Adrenal gland (tissue), 19 donors: ENCODE results near the gene CDC42EP4. TPM values are rescaled to one million over a fixed set of nuclear protein-coding genes. Genes with fewer than 3 reads are reported as not detected.

Source experiments
- DNase-seq, 7 donors: peaks; one replicate each; pipeline ENCODE4 v3.0.0-alpha.2; 2019 to 2020
- H3K27ac ChIP-seq, 5 donors: fragments of 200-600 bp; sonication (generic) in 4 of 5; 1 replicate in 3 of 5; 2 replicates in 2 of 5; pipeline versions ENCODE4 v1.5.1 to v1.8.0; 2016 to 2020; ENCODE audit warnings: mild to moderate bottlenecking in 1 of 5
- H3K27me3 ChIP-seq: fragments of 200-600 bp; 2 replicates; pipeline ENCODE4 v1.8.0; 2021
- H3K36me3 ChIP-seq, 2 donors: fragments of 200-600 bp; replicated peaks in 1 of 2; 1 replicate in 1 of 2; 2 replicates in 1 of 2; pipeline versions ENCODE4 v1.5.1 to v1.8.0; 2018 to 2022
- H3K4me1 ChIP-seq, 2 donors: fragments of 200-600 bp; replicated peaks in 1 of 2; 1 replicate in 1 of 2; 2 replicates in 1 of 2; pipeline versions ENCODE4 v1.5.1 to v1.8.0; 2018 to 2021
- H3K4me3 ChIP-seq, 4 donors: fragments of 200-600 bp; sonication (generic) in 3 of 4; one replicate each; pipeline ENCODE4 v1.5.1; 2016 to 2018
- H3K9me3 ChIP-seq, 3 donors: fragments of 200-600 bp; sonication (generic) in 1 of 3; replicated peaks in 1 of 3; 1 replicate in 2 of 3; 2 replicates in 1 of 3; pipeline versions ENCODE4 v1.5.1 to v1.8.0; 2016 to 2021
- CTCF ChIP-seq, 6 experiments: fragments of 450-650 bp in 4 of 6; fragments of 200-600 bp in 2 of 6; sonication (generic) in 1 of 6; IDR thresholded peaks; 1 replicate in 5 of 6; 2 replicates in 1 of 6; pipeline versions ENCODE4 v1.5.1 to v1.8.0; 2016 to 2021; ENCODE audit warnings: antibody characterized with exemption in 6 of 6, mild to moderate bottlenecking in 2 of 6, moderate library complexity in 1 of 6
- POLR2A ChIP-seq, 2 donors: fragments of 450-650 bp; IDR thresholded peaks; one replicate each; pipeline ENCODE4 v1.6.1; 2017; ENCODE audit warnings: antibody characterized with exemption in 2 of 2, mild to moderate bottlenecking in 2 of 2, moderate library complexity in 1 of 2
- WGBS, 4 donors: extraction: QIAGEN DNeasy Blood & Tissue Kit in 2 of 4; methylation state at CpG; one replicate each; pipeline versions ENCODE4 v1.1.5 to v1.1.7; 2013 to 2017; 5-methylcytosine and 5-hydroxymethylcytosine counted together
- intact Hi-C, 2 donors: fragments of 100-400 bp; cut with DNase I; formaldehyde crosslinking; loops; one replicate each; pipeline versions ENCODE4 v1.14.1 to v1.15.0; 2022 to 2023
- long read RNA-seq, 10 donors: library from polyadenylated mRNA in 3 of 10; unstranded in 2 of 10; stranded (forward) in 1 of 10; transcript quantifications; one replicate each; pipeline ENCODE4 v2.0.0 and lab custom pipeline, GENCODE V29; 2021 to 2026
- polyA plus RNA-seq, 3 donors: library from polyadenylated mRNA; stranded (reverse); fragments of 200-250 nt in 2 of 3; fragments of 350-450 nt in 1 of 3; fragmentation: Illumina TruSeq in 1 of 3; extraction: RNeasy Lipid Tissue Mini Kit (QIAGEN cat#74804) in 1 of 3; gene quantifications; one replicate each; pipeline ENCODE4 v1.2.3, GENCODE V29; 2013 to 2014
- total RNA-seq, 9 donors: library from RNA; depleted of rRNA in 4 of 9; stranded (reverse); fragments of >200 nt in 4 of 9; fragments of 120-200 nt in 1 of 9; fragmentation: NEBNext Ultra II Directional in 1 of 9; extraction: Animal tissue kit (Norgen Biotek cat#: 25700) in 1 of 9; gene quantifications; one replicate each; pipeline versions ENCODE4 v1.1.0 to v1.2.4, GENCODE V29; 2013 to 2023
- donor health status: healthy with polysubstance abuse.
- donor health status: Bipolar disorder and iron deficiency.
- donor health status: DM: yes; HTN: yes; CAD: no.
- donor health status: DM: no; HTN: no; CAD: no.
- donor health status: DM: no; HTN: no; CAD: no.
- donor health status: DM: yes; HTN: yes; CAD: no.

The CDC42EP4 gene, protein sequence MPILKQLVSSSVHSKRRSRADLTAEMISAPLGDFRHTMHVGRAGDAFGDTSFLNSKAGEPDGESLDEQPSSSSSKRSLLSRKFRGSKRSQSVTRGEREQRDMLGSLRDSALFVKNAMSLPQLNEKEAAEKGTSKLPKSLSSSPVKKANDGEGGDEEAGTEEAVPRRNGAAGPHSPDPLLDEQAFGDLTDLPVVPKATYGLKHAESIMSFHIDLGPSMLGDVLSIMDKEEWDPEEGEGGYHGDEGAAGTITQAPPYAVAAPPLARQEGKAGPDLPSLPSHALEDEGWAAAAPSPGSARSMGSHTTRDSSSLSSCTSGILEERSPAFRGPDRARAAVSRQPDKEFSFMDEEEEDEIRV
- total RNA-seq (100 to 1,000 TPM in 6 of 9 donors, 10 to 100 TPM in 3; 37.0 to 172 (median 112) TPM), polyA plus RNA-seq (10 to 100 TPM; 24.4 to 43.0 (median 37.6) TPM)
- long read RNA-seq, donor 1, transcript CDC42EP4-201 (2 exons, 3,272 nt): major isoform, 13 of 14 reads
- long read RNA-seq, donor 1, partial matches to known transcripts: 0 of 14 reads
- long read RNA-seq, donor 1, other reads (novel, unspliced or antisense): 0 of 14 reads
- long read RNA-seq, donor 2, transcript CDC42EP4-201 (2 exons, 3,272 nt): major isoform, 14 of 15 reads
- long read RNA-seq, donor 2, partial matches to known transcripts: 0 of 15 reads
- long read RNA-seq, donor 2, other reads (novel, unspliced or antisense): 0 of 15 reads
- long read RNA-seq, donor 3, partial matches to known transcripts: 0 of 6 reads
- long read RNA-seq, donor 3, other reads (novel, unspliced or antisense): 0 of 6 reads
- long read RNA-seq, donor 4, transcript CDC42EP4-201 (2 exons, 3,272 nt): major isoform, 23 of 46 reads
- long read RNA-seq, donor 4, partial matches to known transcripts: 0 of 46 reads
- long read RNA-seq, donor 4, other reads (novel, unspliced or antisense): 20 of 46 reads
- long read RNA-seq, donor 5, transcript CDC42EP4-201 (2 exons, 3,272 nt): major isoform, 303 of 397 reads
- long read RNA-seq, donor 5, transcript CDC42EP4-205 (2 exons, 1,022 nt): minor isoform, 48 of 397 reads
- long read RNA-seq, donor 5, partial matches to known transcripts: 0 of 397 reads
- long read RNA-seq, donor 5, other reads (novel, unspliced or antisense): 43 of 397 reads
- long read RNA-seq, donor 6, transcript CDC42EP4-201 (2 exons, 3,272 nt): major isoform, 27 of 48 reads
- long read RNA-seq, donor 6, partial matches to known transcripts: 0 of 48 reads
- long read RNA-seq, donor 6, other reads (novel, unspliced or antisense): 20 of 48 reads
- long read RNA-seq, donor 7, transcript CDC42EP4-201 (2 exons, 3,272 nt): major isoform, 5 of 8 reads
- long read RNA-seq, donor 7, partial matches to known transcripts: 0 of 8 reads
- long read RNA-seq, donor 7, other reads (novel, unspliced or antisense): 0 of 8 reads
- long read RNA-seq, donor 8, transcript CDC42EP4-201 (2 exons, 3,272 nt): major isoform, 24 of 39 reads
- long read RNA-seq, donor 8, partial matches to known transcripts: 13 of 39 reads
- long read RNA-seq, donor 8, other reads (novel, unspliced or antisense): 0 of 39 reads
- long read RNA-seq, donor 9, transcript CDC42EP4-201 (2 exons, 3,272 nt): major isoform, 10 of 11 reads
- long read RNA-seq, donor 9, partial matches to known transcripts: 0 of 11 reads
- long read RNA-seq, donor 9, other reads (novel, unspliced or antisense): 0 of 11 reads
- long read RNA-seq, donor 10, transcript CDC42EP4-201 (2 exons, 3,272 nt): major isoform, 6 of 6 reads
- long read RNA-seq, donor 10, partial matches to known transcripts: 0 of 6 reads
- long read RNA-seq, donor 10, other reads (novel, unspliced or antisense): 0 of 6 reads

- peak within 1 kb of the TSS; percentile 61 to 99 (median 92) for H3K4me3 ChIP-seq
- intact Hi-C loops: loop anchor here in 1 of 2 donors (5.0 kb wide), 1 partner anchor 55 kb away; no protein-coding TSS in a partner anchor
- TF ChIP-seq CTCF (IDR thresholded peaks at IDR 0.05) (peak in 1 of 6 experiments; percentile 4), POLR2A (IDR thresholded peaks at IDR 0.05) (peak; percentile 97 to 100)
- peaks cover 29 to 35% of the 10 kb centered on the region in 2 donors for H3K4me1 ChIP-seq
- H3K9me3 ChIP-seq: no peaks in the 10 kb centered on the region
- DNase-seq: peak; percentile 96 to 98 (median 97)
- WGBS, 4 donors: 1 to 33% (median 2%) methylated on average over 3 to 71 of the region's 71 CpGs
- H3K27me3 ChIP-seq: no peaks in the 10 kb centered on the region
- H3K27ac ChIP-seq: peak within 1 kb of the TSS; percentile 93 to 99 (median 98)
- H3K36me3 ChIP-seq: no peaks in the 10 kb centered on the region
Measured at GRCh38 chr17:73311781-73312641, at the start of gene CDC42EP4. TSS of gene CDC42EP4 (minus strand) at chr17:73312001. CDS start at chr17:73286500, 25,501 bp downstream.

GRCh38 chr17:73360961-73361761, 49.4 kb upstream of the CDC42EP4 start:
- H3K4me1 ChIP-seq: peaks cover 0 to 14% of the 10 kb centered on the region in 2 donors

More at GRCh38 chr17:73360961-73361761, 49.4 kb upstream of the CDC42EP4 start:
- peak in 2 of 7 donors; percentile 15 to 74 for DNase-seq
- H3K27me3 ChIP-seq: no peaks in the 10 kb centered on the region
- TF ChIP-seq POLR2A (IDR thresholded peaks at IDR 0.05): no peak
- no peak for TF ChIP-seq CTCF (IDR thresholded peaks at IDR 0.05)
- H3K36me3 ChIP-seq: no peaks in the 10 kb centered on the region
- intact Hi-C loops: no loop called here
- 74 to 82% (median 75%) methylated on average over 19 to 29 of the region's 29 CpGs for WGBS, 4 donors
- no peak overlapping the region for H3K4me3 ChIP-seq
- H3K27ac ChIP-seq: peak overlapping the region in 1 of 5 donors; percentile 69
- H3K9me3 ChIP-seq: no peaks in the 10 kb centered on the region
